ENCODE data around the gene LSP1. TPM values are rescaled to one million over a fixed set of nuclear protein-coding genes. Genes with fewer than 3 reads are reported as not detected.

Gene LSP1
- total and polyA plus RNA-seq, 2 of the 13 experiments (the other 11 are each of a cell fraction or from before 2014, with no cell fraction given) = 0.59 to 1.00 TPM

GRCh38 chr11:1913271-1914060, 60.6 kb downstream of the LSP1 start (continued):
- TF ChIP-seq TFAP4 (IDR thresholded peaks at IDR 0.05; ENCODE audit: borderline replicate concordance, low read depth) = no peak
- no peak for TF ChIP-seq SALL1 (CRISPR knock-in tag; IDR thresholded peaks at IDR 0.05)
- no peak for TF ChIP-seq GPN1 (CRISPR knock-in tag; IDR thresholded peaks at IDR 0.05; ENCODE audit: borderline replicate concordance)
- TF ChIP-seq STAG1 (CRISPR knock-in tag; IDR thresholded peaks at IDR 0.05) = no peak

GRCh38 chr11:1915795-1916131, 62.9 kb downstream of the LSP1 start:
- H3K36me3 ChIP-seq (replicated peaks in 1 of 2; ENCODE audit: control insufficient read depth in 1 of 2, insufficient read depth in 2 of 2, low read length in 2 of 2) = no peaks in the 10 kb centered on the region
- no peaks in the 10 kb centered on the region for H3K79me2 ChIP-seq (ENCODE audit: insufficient read depth, low read length)
- POLR2A ChIA-PET = no interaction called here
- CTCF ChIA-PET (ENCODE audit: low intra/inter-chr PET ratio, low total read pairs) = no interaction called here
- intact Hi-C loops (cut with micrococcal nuclease; ENCODE audit: unreplicated experiment) = no loop called here
- BruUV-seq (replicated peaks) = no TSS peak
- H3K27ac ChIP-seq (ENCODE audit: extremely low read length, insufficient read depth, low read length) = no peak overlapping the region
- peaks cover 11 to 32% of the 10 kb centered on the region in 2 experiments; a peak in 4 of 5 replicates for H3K27me3 ChIP-seq (ENCODE audit: control insufficient read depth in 1 of 2, insufficient read depth in 2 of 2, low read length in 2 of 2)
- WGBS (ENCODE audit: low lambda C conversion rate) = 9% methylated on average over 2 of the region's 2 CpGs
- no peak overlapping the region for H3K9ac ChIP-seq (ENCODE audit: insufficient read depth, low read depth, low read length)
- no peaks in the 10 kb centered on the region for H3K9me3 ChIP-seq (ENCODE audit: low read length)
- no peak overlapping the region for H2AFZ ChIP-seq (ENCODE audit: low read length)
- no peaks in the 10 kb centered on the region for H4K20me1 ChIP-seq (ENCODE audit: insufficient read depth, low read length)
- DNase-seq (ENCODE audit: low spot score) = no peak
- FAIRE-seq = no peak
- in situ Hi-C loops (cut with HindIII; ENCODE audit: extremely low pct_ligation_motif_present, low pct_unique_long_range_greater_than_20kb) = no loop called here
- ATAC-seq = no peak
- no peaks in the 10 kb centered on the region for H3K4me1 ChIP-seq (ENCODE audit: insufficient read depth, low read length)
- no peak overlapping the region for H3K4me2 ChIP-seq (ENCODE audit: low read depth, low read length)
- no peak overlapping the region for H3K4me3 ChIP-seq (replicated peaks in 1 of 3; ENCODE audit: insufficient read depth in 1 of 3, low read depth in 2 of 3, low read length in 3 of 3)
- no peak for TF ChIP-seq MXI1 (IDR thresholded peaks at IDR 0.05; ENCODE audit: borderline replicate concordance, low read depth, low read length)
- no peak for TF ChIP-seq TRAFD1 (CRISPR knock-in tag; IDR thresholded peaks at IDR 0.05; ENCODE audit: borderline replicate concordance)
- TF ChIP-seq ZXDC (CRISPR knock-in tag; IDR thresholded peaks at IDR 0.05) = no peak
- no peak for TF ChIP-seq PBX2 (CRISPR knock-in tag; IDR thresholded peaks at IDR 0.05)
- TF ChIP-seq PPARG (CRISPR knock-in tag; conservative IDR thresholded peaks at IDR 0.05) = no peak
- no peak for TF ChIP-seq RBM39 (IDR thresholded peaks at IDR 0.05; ENCODE audit: low read depth, low read length, poor library complexity, severe bottlenecking)
- no peak for TF ChIP-seq ZNF224 (CRISPR knock-in tag; IDR thresholded peaks at IDR 0.05)
- TF ChIP-seq TFDP2 (CRISPR knock-in tag; IDR thresholded peaks at IDR 0.05) = no peak
- TF ChIP-seq ZNF580 (CRISPR knock-in tag; IDR thresholded peaks at IDR 0.05; ENCODE audit: borderline replicate concordance, low read depth) = no peak
- no peak for TF ChIP-seq BORCS8-MEF2B (CRISPR knock-in tag; IDR thresholded peaks at IDR 0.05)
- TF ChIP-seq ELF4 (CRISPR knock-in tag; IDR thresholded peaks at IDR 0.05; ENCODE audit: borderline replicate concordance) = no peak

All from HepG2 (cell line).